ENCODE measurements around the gene ZDHHC13. TPM values are rescaled to one million over a fixed set of nuclear protein-coding genes. Genes with fewer than 3 reads are reported as not detected.

The ZDHHC13 gene
- total RNA-seq, 4 donors from 2014 or later = 45.8 to 64.9 (median 58.1) TPM

DNA sequence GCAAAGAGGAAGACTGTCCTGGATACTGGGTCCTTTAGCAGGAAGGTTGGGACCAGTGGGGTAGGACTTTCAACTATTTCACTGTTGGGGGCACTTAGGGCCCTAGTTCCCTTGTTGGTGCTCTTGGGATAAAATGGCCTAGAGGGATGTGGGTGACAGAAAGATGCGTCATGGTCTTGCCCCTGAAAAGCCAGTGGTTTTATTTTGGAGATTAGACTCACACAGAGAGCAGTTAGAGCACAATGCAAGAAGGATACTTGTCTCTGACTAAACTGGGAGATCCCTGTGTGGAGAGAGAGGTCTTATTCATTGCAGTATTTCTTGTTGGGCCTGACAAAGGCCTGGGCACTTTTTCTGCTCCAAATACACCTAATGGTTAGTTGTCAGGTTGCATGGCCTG lies 33.8 kb upstream of the ZDHHC13 start:
- Histone ChIP-seq H3K4me1 (peaks cover 6 to 67% (median 14%) of the 10 kb centered on the region in 3 donors), H3K27ac (peak overlapping the region in 3 of 4 donors; percentile 42 to 91 (median 83)), H3K27me3 (no peaks in the 10 kb centered on the region), H3K9me3 (no peaks in the 10 kb centered on the region), H3K36me3 (no peaks in the 10 kb centered on the region), H3K4me3 (no peak overlapping the region)
- WGBS, 2 donors = 82 to 91% methylated on average over 1 of the region's 1 CpG
- no peak for TF ChIP-seq POLR2A (IDR thresholded peaks at IDR 0.05)
- TF ChIP-seq CTCF (IDR thresholded peaks at IDR 0.05) = no peak
- DNase-seq = no peak
- intact Hi-C loops (cut with DNase I) = no loop called here

DNA sequence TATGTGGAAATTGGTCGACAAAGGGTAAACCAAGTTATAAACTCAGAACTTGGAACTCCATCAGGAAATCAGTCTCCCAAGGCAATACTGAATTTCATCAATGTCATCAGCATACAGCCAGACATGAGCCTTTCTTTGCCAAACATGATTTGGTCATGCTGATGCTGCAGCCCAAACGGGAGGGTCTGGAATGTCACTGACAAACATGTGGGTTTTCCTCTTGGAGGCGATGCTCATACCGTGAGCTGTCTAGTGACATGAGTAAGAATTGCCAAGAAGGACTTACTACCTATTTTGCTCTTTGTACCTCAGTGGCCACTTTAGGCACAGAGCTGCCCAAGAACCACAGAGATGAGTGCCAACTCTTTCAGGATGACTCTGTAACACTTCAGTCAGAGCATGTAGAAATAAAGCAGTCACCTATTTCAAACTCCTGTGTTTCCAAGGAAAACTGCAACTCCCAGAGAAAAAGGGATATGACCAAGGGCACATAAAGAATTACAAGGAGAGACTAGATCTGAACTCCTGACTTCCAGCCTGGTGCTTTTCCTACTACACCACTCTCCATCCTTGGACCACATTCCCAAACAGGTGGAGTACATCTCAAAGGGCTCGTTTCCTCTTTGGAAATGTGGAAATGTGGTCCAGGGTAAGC lies 32.2 kb upstream of the ZDHHC13 start:
- H3K36me3 ChIP-seq = no peaks in the 10 kb centered on the region
- no peaks in the 10 kb centered on the region for H3K9me3 ChIP-seq
- H3K4me1 ChIP-seq = peaks cover 7 to 67% (median 8%) of the 10 kb centered on the region in 3 donors
- H3K27ac ChIP-seq = no peak overlapping the region
- no peak for TF ChIP-seq CTCF (IDR thresholded peaks at IDR 0.05)
- TF ChIP-seq POLR2A (IDR thresholded peaks at IDR 0.05) = no peak
- no peak for DNase-seq
- intact Hi-C loops (cut with DNase I) = no loop called here
- 48 to 60% methylated on average over 5 of the region's 5 CpGs for WGBS, 2 donors
- H3K27me3 ChIP-seq = no peaks in the 10 kb centered on the region
- H3K4me3 ChIP-seq = no peak overlapping the region

- Histone ChIP-seq H3K4me3 (no peak overlapping the region), H3K9me3 (no peaks in the 10 kb centered on the region), H3K27me3 (no peaks in the 10 kb centered on the region), H3K4me1 (peaks cover 0 to 50% (median 7%) of the 10 kb centered on the region in 3 donors), H3K36me3 (no peaks in the 10 kb centered on the region), H3K27ac (peak overlapping the region; percentile 52 to 74 (median 60))
- intact Hi-C loops (cut with DNase I) = no loop called here
- 42 to 68% methylated on average over 7 to 8 of the region's 8 CpGs for WGBS, 2 donors
- DNase-seq = no peak
- TF ChIP-seq CTCF (IDR thresholded peaks at IDR 0.05) (no peak), POLR2A (IDR thresholded peaks at IDR 0.05) (no peak)
Observed at GRCh38 chr11:19087658-19088057, 29.3 kb upstream of the ZDHHC13 start.

GRCh38 chr11:19088791-19089190 lies 28.2 kb upstream of the ZDHHC13 start:
- H3K4me1 ChIP-seq = peaks cover 0 to 40% (median 7%) of the 10 kb centered on the region in 3 donors
- intact Hi-C loops (cut with DNase I) = no loop called here
- H3K27me3 ChIP-seq = peaks cover 0 to under 1% (median 0%) of the 10 kb centered on the region in 4 donors
- no peaks in the 10 kb centered on the region for H3K9me3 ChIP-seq
- H3K27ac ChIP-seq = peak overlapping the region in 3 of 4 donors; percentile 52 to 74 (median 65)
- no peak for DNase-seq
- WGBS, 2 donors = 74 to 95% methylated on average over 4 of the region's 4 CpGs
- H3K4me3 ChIP-seq = no peak overlapping the region
- TF ChIP-seq POLR2A (IDR thresholded peaks at IDR 0.05) (no peak), CTCF (IDR thresholded peaks at IDR 0.05) (no peak)
- no peaks in the 10 kb centered on the region for H3K36me3 ChIP-seq

DNA sequence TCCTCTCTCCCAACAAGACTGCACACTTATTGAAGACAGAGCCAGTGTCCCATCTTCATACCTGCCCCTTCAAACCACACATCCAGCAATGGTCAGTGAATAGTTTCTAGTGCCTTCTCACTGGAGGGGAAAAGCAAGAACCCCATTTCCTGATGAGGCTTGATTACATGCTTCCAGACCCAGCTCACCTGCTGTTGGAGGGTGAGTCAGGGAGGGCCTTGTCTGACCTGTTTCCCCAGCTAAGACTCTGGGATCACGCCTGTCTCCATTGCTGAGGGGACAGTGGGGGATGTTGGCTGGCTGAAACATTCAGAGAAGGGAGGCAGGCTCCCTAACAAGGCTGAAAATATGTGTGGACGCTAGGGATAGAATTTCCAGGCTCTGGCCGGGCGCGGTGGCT lies 27.5 kb upstream of the ZDHHC13 start:
- intact Hi-C loops (cut with DNase I) = no loop called here
- H3K4me1 ChIP-seq = peaks cover 0 to 37% (median 7%) of the 10 kb centered on the region in 3 donors
- no peaks in the 10 kb centered on the region for H3K9me3 ChIP-seq
- H3K4me3 ChIP-seq = no peak overlapping the region
- H3K27me3 ChIP-seq = peaks cover 0 to 4% (median 0%) of the 10 kb centered on the region in 4 donors
- 89% methylated on average over 5 of the region's 5 CpGs; no CpG with 5 or more reads in 1 of the 2 donors for WGBS, 2 donors
- no peaks in the 10 kb centered on the region for H3K36me3 ChIP-seq
- peak overlapping the region; percentile 30 to 74 (median 58) for H3K27ac ChIP-seq
- TF ChIP-seq CTCF (IDR thresholded peaks at IDR 0.05) (no peak), POLR2A (IDR thresholded peaks at IDR 0.05) (no peak)
- DNase-seq = no peak

Data from esophagus squamous epithelium (tissue), 5 donors.